ENCODE data around the gene NPR1.

Gene NPR1

GRCh38 chr1:153678519-153679336, at the start of gene NPR1:
NPR1 (plus strand) TSS chr1:153678688; CDS start chr1:153679109, 421 bp downstream.
- peak within 1 kb of the TSS; percentile 87 for H3K27ac Mint-ChIP-seq (ENCODE audit: low read depth)

GRCh38 chr1:153629343-153629665, 49.2 kb upstream of the NPR1 start:
- ATAC-seq (replicated peaks; ENCODE audit: extremely low read depth, poor library complexity, severe bottlenecking) (no peak), DNase-seq (ENCODE audit: low spot score in 2 of 2) (no peak)
- H3K27me3 Mint-ChIP-seq = no peaks in the 10 kb centered on the region
- peaks cover 15% of the 10 kb centered on the region for H3K4me1 Mint-ChIP-seq
- no peaks in the 10 kb centered on the region for H3K9me3 Mint-ChIP-seq
- H3K27ac Mint-ChIP-seq (ENCODE audit: low read depth) = no peak overlapping the region
- H3K36me3 Mint-ChIP-seq (ENCODE audit: insufficient read depth) = peaks cover 11% of the 10 kb centered on the region
- no peak overlapping the region for H3K4me3 Mint-ChIP-seq

More at GRCh38 chr1:153678519-153679336, at the start of gene NPR1:
- Mint-ChIP-seq H3K9me3 (no peaks in the 10 kb centered on the region), H3K36me3 (ENCODE audit: insufficient read depth) (no peaks in the 10 kb centered on the region), H3K4me3 (peak within 1 kb of the TSS; percentile 68), H3K4me1 (peaks cover 27% of the 10 kb centered on the region), H3K27me3 (peaks cover 70% of the 10 kb centered on the region)
- DNase-seq (ENCODE audit: low spot score in 2 of 2) = peak in 1 of 2 donors; percentile 16
- ATAC-seq (replicated peaks; ENCODE audit: extremely low read depth, poor library complexity, severe bottlenecking) = peak; percentile 67

GRCh38 chr1:153629971-153630370, 48.5 kb upstream of the NPR1 start:
- peaks cover 18% of the 10 kb centered on the region for H3K4me1 Mint-ChIP-seq
- DNase-seq (ENCODE audit: low spot score in 2 of 2) (no peak), ATAC-seq (replicated peaks; ENCODE audit: extremely low read depth, poor library complexity, severe bottlenecking) (no peak)
- H3K36me3 Mint-ChIP-seq (ENCODE audit: insufficient read depth) = peaks cover 15% of the 10 kb centered on the region
- no peak overlapping the region for H3K27ac Mint-ChIP-seq (ENCODE audit: low read depth)
- H3K27me3 Mint-ChIP-seq = no peaks in the 10 kb centered on the region
- no peak overlapping the region for H3K4me3 Mint-ChIP-seq
- no peaks in the 10 kb centered on the region for H3K9me3 Mint-ChIP-seq

- no peaks in the 10 kb centered on the region for H3K9me3 Mint-ChIP-seq
- H3K4me1 Mint-ChIP-seq = peaks cover 18% of the 10 kb centered on the region
- no peak overlapping the region for H3K27ac Mint-ChIP-seq (ENCODE audit: low read depth)
- no peak overlapping the region for H3K4me3 Mint-ChIP-seq
- ATAC-seq (replicated peaks; ENCODE audit: extremely low read depth, poor library complexity, severe bottlenecking) (no peak), DNase-seq (ENCODE audit: low spot score in 2 of 2) (no peak)
- no peaks in the 10 kb centered on the region for H3K27me3 Mint-ChIP-seq
- H3K36me3 Mint-ChIP-seq (ENCODE audit: insufficient read depth) = peaks cover 15% of the 10 kb centered on the region
These were observed 48.1 kb upstream of the NPR1 start for GRCh38 chr1:153630384-153630783.

GRCh38 chr1:153631047-153632022, 47.2 kb upstream of the NPR1 start:
- peaks cover 22% of the 10 kb centered on the region for H3K36me3 Mint-ChIP-seq (ENCODE audit: insufficient read depth)
- no peak for DNase-seq (ENCODE audit: low spot score in 2 of 2)
- H3K9me3 Mint-ChIP-seq = no peaks in the 10 kb centered on the region
- H3K4me1 Mint-ChIP-seq = peaks cover 18% of the 10 kb centered on the region
- no peak overlapping the region for H3K4me3 Mint-ChIP-seq
- no peaks in the 10 kb centered on the region for H3K27me3 Mint-ChIP-seq
- no peak overlapping the region for H3K27ac Mint-ChIP-seq (ENCODE audit: low read depth)
- ATAC-seq (replicated peaks; ENCODE audit: extremely low read depth, poor library complexity, severe bottlenecking) = no peak

- no peak for ATAC-seq (replicated peaks; ENCODE audit: extremely low read depth, poor library complexity, severe bottlenecking)
- Mint-ChIP-seq H3K27ac (ENCODE audit: low read depth) (peak overlapping the region; percentile 98), H3K36me3 (ENCODE audit: insufficient read depth) (peaks cover 37% of the 10 kb centered on the region), H3K27me3 (no peaks in the 10 kb centered on the region), H3K4me1 (peaks cover 32% of the 10 kb centered on the region), H3K4me3 (peak overlapping the region; percentile 95), H3K9me3 (no peaks in the 10 kb centered on the region)
- DNase-seq (ENCODE audit: low spot score in 2 of 2) = no peak
These were observed 45.2 kb upstream of the NPR1 start for GRCh38 chr1:153633161-153633753.

- peaks cover 32% of the 10 kb centered on the region for H3K4me1 Mint-ChIP-seq
- peaks cover 44% of the 10 kb centered on the region for H3K36me3 Mint-ChIP-seq (ENCODE audit: insufficient read depth)
- H3K27me3 Mint-ChIP-seq = no peaks in the 10 kb centered on the region
- peak; percentile 96 to 98 for DNase-seq (ENCODE audit: low spot score in 2 of 2)
- ATAC-seq (replicated peaks; ENCODE audit: extremely low read depth, poor library complexity, severe bottlenecking) = peak; percentile 88
- no peaks in the 10 kb centered on the region for H3K9me3 Mint-ChIP-seq
- H3K27ac Mint-ChIP-seq (ENCODE audit: low read depth) = peak within 1 kb of the TSS; percentile 98
- peak within 1 kb of the TSS; percentile 95 for H3K4me3 Mint-ChIP-seq
These were observed 44.5 kb upstream of the NPR1 start, which contains the start of gene CHTOP for GRCh38 chr1:153633754-153634665. CHTOP (plus strand) TSS chr1:153634066; CDS start chr1:153636589, 2,523 bp downstream.

GRCh38 chr1:153635872-153636271, 42.6 kb upstream of the NPR1 start:
- ATAC-seq (replicated peaks; ENCODE audit: extremely low read depth, poor library complexity, severe bottlenecking) = no peak
- Mint-ChIP-seq H3K27ac (ENCODE audit: low read depth) (peak overlapping the region; percentile 98), H3K27me3 (no peaks in the 10 kb centered on the region)

GRCh38 chr1:153636312-153636711, 42.2 kb upstream of the NPR1 start:
- no peak for ATAC-seq (replicated peaks; ENCODE audit: extremely low read depth, poor library complexity, severe bottlenecking)
- H3K4me3 Mint-ChIP-seq = peak overlapping the region; percentile 95
- H3K36me3 Mint-ChIP-seq (ENCODE audit: insufficient read depth) = peaks cover 63% of the 10 kb centered on the region
- no peaks in the 10 kb centered on the region for H3K27me3 Mint-ChIP-seq
- H3K9me3 Mint-ChIP-seq = no peaks in the 10 kb centered on the region
- no peak for DNase-seq (ENCODE audit: low spot score in 2 of 2)
- peak overlapping the region; percentile 98 for H3K27ac Mint-ChIP-seq (ENCODE audit: low read depth)
- H3K4me1 Mint-ChIP-seq = peaks cover 41% of the 10 kb centered on the region

More at GRCh38 chr1:153635872-153636271, 42.6 kb upstream of the NPR1 start:
- Mint-ChIP-seq H3K4me3 (peak overlapping the region; percentile 95), H3K9me3 (no peaks in the 10 kb centered on the region), H3K4me1 (peaks cover 37% of the 10 kb centered on the region), H3K36me3 (ENCODE audit: insufficient read depth) (peaks cover 59% of the 10 kb centered on the region)
- DNase-seq (ENCODE audit: low spot score in 2 of 2) = no peak

GRCh38 chr1:153638261-153638660, 40.2 kb upstream of the NPR1 start:
- no peaks in the 10 kb centered on the region for H3K27me3 Mint-ChIP-seq
- DNase-seq (ENCODE audit: low spot score in 2 of 2) = no peak
- H3K4me3 Mint-ChIP-seq = peak overlapping the region; percentile 18

GRCh38 chr1:153639280-153639679, 39.2 kb upstream of the NPR1 start:
- Mint-ChIP-seq H3K9me3 (no peaks in the 10 kb centered on the region), H3K27me3 (no peaks in the 10 kb centered on the region), H3K36me3 (ENCODE audit: insufficient read depth) (peaks cover 74% of the 10 kb centered on the region), H3K27ac (ENCODE audit: low read depth) (no peak overlapping the region), H3K4me3 (no peak overlapping the region), H3K4me1 (peaks cover 47% of the 10 kb centered on the region)
- ATAC-seq (replicated peaks; ENCODE audit: extremely low read depth, poor library complexity, severe bottlenecking) (no peak), DNase-seq (ENCODE audit: low spot score in 2 of 2) (no peak)

More at GRCh38 chr1:153638261-153638660, 40.2 kb upstream of the NPR1 start:
- Mint-ChIP-seq H3K36me3 (ENCODE audit: insufficient read depth) (peaks cover 74% of the 10 kb centered on the region), H3K4me1 (peaks cover 47% of the 10 kb centered on the region), H3K9me3 (no peaks in the 10 kb centered on the region), H3K27ac (ENCODE audit: low read depth) (no peak overlapping the region)
- ATAC-seq (replicated peaks; ENCODE audit: extremely low read depth, poor library complexity, severe bottlenecking) = no peak
